Ishikawa (cell line): ENCODE measurements around the gene TYRP1.

Experiments used
- CEBPB ChIP-seq: IDR thresholded peaks from 2 replicates; pipeline ENCODE4 v1.6.1; 2012
- CREB1 ChIP-seq: IDR thresholded peaks from 2 replicates; pipeline ENCODE4 v1.6.1; 2012; ENCODE audit warnings: low read depth
- EGR1 ChIP-seq: IDR thresholded peaks from 2 replicates; pipeline ENCODE4 v1.6.1; 2012
- EP300 ChIP-seq: IDR thresholded peaks from 2 replicates; pipeline ENCODE4 v1.6.1; 2012; ENCODE audit warnings: borderline replicate concordance
- FOXM1 ChIP-seq: IDR thresholded peaks from 2 replicates; pipeline ENCODE4 v1.6.1; 2012; ENCODE audit warnings: low read depth, borderline replicate concordance
- MAX ChIP-seq: IDR thresholded peaks from 2 replicates; pipeline ENCODE4 v1.6.1; 2012
- NFIC ChIP-seq: IDR thresholded peaks from 2 replicates; pipeline ENCODE4 v1.6.1; 2012
- RAD21 ChIP-seq: IDR thresholded peaks from 2 replicates; pipeline ENCODE4 v1.6.1; 2012; ENCODE audit warnings: low read depth
- TAF1 ChIP-seq: IDR thresholded peaks from 2 replicates; pipeline ENCODE4 v1.6.1; 2012; ENCODE audit warnings: low read depth, mild to moderate bottlenecking
- TCF12 ChIP-seq: IDR thresholded peaks from 2 replicates; pipeline ENCODE4 v1.6.1; 2012; ENCODE audit warnings: low read depth
- TEAD4 ChIP-seq: IDR thresholded peaks from 2 replicates; pipeline ENCODE4 v1.6.1; 2012
- YY1 ChIP-seq: IDR thresholded peaks from 2 replicates; pipeline ENCODE4 v1.6.1; 2012; ENCODE audit warnings: low read depth
- ZBTB7A ChIP-seq: IDR thresholded peaks from 2 replicates; pipeline ENCODE4 v1.6.1; 2012; ENCODE audit warnings: low read depth
- TF ChIP-seq, protein P1 (sequence below): IDR thresholded peaks from 2 replicates; pipeline ENCODE4 v1.6.1; 2012; ENCODE audit warnings: low read depth, mild to moderate bottlenecking
- TF ChIP-seq, protein P2 (sequence below): IDR thresholded peaks from 2 replicates; pipeline ENCODE4 v1.6.1; 2012

TYRP1 gene

DNA sequence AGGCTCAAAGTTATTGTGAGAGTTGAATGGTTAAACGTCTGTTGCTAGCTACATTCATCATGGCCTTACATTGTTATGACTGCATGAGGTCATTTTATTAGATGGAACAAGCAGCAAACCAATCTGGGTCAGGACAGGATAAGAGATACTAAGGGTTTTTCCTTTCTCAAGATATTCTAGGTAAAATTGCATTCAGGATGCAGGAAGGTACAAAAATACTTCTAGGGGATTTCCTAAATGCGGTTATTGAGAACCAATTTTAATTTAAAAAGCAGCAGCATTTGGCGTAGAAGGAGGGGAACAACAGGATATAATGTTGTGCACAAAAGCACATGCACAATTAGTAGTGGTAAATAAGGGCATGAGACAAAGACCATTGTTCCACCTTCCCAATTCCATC lies 42.5 kb downstream of the TYRP1 start:
- TF ChIP-seq EGR1, result no peak
- no peak for TF ChIP-seq TAF1
- no peak for TF ChIP-seq EP300
- no peak for TF ChIP-seq TEAD4
- TF ChIP-seq YY1, result no peak

DNA sequence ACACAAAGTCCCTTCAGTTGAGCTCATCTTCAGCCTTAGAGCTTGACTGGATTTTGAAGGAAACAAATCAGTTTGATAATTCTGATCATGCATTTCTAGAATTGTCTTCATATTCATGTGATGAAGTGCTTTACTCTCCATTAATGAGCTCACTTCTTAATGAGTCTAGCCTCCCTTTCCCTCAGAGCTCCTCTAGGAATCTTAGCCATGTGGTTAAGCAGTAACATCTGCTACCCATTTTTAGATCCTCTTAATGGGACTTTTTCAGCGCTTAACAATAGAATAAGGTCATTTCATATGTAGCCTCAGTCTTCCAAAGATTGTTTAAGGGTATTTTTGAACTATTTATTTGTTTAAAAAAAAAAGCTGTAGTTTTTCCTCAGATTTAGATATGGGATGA lies 44.7 kb downstream of the TYRP1 start:
- TF ChIP-seq NFIC, result no peak
- TF ChIP-seq CREB1, result no peak
- no peak for TF ChIP-seq FOXM1
- no peak for TF ChIP-seq EP300
- TF ChIP-seq TCF12, result no peak

- TF ChIP-seq NFIC (no peak), TEAD4 (no peak), EP300 (no peak), FOXM1 (no peak), TCF12 (no peak), YY1 (no peak), CEBPB (no peak), TAF1 (no peak), RAD21 (no peak), MAX (no peak), CREB1 (no peak), EGR1 (no peak), ZBTB7A (no peak)
- TF ChIP-seq, protein P1, sequence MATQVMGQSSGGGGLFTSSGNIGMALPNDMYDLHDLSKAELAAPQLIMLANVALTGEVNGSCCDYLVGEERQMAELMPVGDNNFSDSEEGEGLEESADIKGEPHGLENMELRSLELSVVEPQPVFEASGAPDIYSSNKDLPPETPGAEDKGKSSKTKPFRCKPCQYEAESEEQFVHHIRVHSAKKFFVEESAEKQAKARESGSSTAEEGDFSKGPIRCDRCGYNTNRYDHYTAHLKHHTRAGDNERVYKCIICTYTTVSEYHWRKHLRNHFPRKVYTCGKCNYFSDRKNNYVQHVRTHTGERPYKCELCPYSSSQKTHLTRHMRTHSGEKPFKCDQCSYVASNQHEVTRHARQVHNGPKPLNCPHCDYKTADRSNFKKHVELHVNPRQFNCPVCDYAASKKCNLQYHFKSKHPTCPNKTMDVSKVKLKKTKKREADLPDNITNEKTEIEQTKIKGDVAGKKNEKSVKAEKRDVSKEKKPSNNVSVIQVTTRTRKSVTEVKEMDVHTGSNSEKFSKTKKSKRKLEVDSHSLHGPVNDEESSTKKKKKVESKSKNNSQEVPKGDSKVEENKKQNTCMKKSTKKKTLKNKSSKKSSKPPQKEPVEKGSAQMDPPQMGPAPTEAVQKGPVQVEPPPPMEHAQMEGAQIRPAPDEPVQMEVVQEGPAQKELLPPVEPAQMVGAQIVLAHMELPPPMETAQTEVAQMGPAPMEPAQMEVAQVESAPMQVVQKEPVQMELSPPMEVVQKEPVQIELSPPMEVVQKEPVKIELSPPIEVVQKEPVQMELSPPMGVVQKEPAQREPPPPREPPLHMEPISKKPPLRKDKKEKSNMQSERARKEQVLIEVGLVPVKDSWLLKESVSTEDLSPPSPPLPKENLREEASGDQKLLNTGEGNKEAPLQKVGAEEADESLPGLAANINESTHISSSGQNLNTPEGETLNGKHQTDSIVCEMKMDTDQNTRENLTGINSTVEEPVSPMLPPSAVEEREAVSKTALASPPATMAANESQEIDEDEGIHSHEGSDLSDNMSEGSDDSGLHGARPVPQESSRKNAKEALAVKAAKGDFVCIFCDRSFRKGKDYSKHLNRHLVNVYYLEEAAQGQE, result no peak
- TF ChIP-seq, protein P2, sequence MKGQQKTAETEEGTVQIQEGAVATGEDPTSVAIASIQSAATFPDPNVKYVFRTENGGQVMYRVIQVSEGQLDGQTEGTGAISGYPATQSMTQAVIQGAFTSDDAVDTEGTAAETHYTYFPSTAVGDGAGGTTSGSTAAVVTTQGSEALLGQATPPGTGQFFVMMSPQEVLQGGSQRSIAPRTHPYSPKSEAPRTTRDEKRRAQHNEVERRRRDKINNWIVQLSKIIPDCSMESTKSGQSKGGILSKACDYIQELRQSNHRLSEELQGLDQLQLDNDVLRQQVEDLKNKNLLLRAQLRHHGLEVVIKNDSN, result no peak
These were observed 45.9 kb downstream of the TYRP1 start for GRCh38 chr9:12739014-12739652.

DNA sequence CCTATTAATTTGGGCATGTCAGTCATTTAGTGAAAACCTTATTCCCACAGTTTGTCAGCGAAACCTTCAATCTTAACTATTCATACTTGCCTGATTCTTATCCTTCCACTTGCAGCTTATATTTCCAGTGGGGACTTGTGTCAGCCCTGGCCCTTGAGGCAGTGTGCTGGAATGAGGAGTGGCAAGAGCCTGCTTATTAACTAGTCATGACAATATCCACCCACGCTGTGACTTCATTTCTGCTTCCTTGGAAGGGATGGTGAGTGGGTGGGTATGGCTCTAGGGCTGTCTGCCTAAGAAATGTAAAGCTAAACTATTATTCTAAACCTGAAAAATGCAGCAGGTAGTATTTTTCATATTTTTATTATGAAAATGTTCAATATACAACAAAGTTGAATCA lies 47.7 kb downstream of the TYRP1 start:
- no peak for TF ChIP-seq FOXM1
- no peak for TF ChIP-seq CREB1
- TF ChIP-seq TAF1, result no peak
- TF ChIP-seq TCF12, result no peak
- TF ChIP-seq EP300, result no peak
- TF ChIP-seq, protein P2, result no peak
- no peak for TF ChIP-seq RAD21
- no peak for TF ChIP-seq NFIC

DNA sequence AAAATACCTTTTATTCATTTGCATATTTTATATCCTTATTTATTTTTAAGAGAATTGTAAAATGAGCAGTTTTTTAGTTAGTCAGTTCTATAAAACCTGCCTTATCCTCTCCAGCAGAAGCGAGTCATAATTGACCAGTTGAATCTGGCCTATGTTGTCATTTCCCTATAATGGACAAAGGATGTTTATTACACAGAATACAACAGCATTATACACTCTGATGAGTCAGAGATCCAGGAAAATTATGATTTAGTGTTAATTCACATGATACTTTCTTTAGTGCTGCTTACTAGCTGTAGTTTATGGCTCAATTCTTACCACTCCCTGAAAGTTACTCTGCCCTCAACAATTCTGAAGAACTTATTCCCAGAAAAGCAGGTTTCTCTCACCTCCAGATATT lies 54.8 kb downstream of the TYRP1 start:
- TF ChIP-seq EP300, result no peak
- TF ChIP-seq MAX, result no peak
- TF ChIP-seq, protein P1, result no peak
- TF ChIP-seq FOXM1, result no peak
- TF ChIP-seq CREB1, result no peak
- TF ChIP-seq CEBPB, result no peak
- TF ChIP-seq, protein P2, result no peak
- TF ChIP-seq YY1, result no peak

DNA sequence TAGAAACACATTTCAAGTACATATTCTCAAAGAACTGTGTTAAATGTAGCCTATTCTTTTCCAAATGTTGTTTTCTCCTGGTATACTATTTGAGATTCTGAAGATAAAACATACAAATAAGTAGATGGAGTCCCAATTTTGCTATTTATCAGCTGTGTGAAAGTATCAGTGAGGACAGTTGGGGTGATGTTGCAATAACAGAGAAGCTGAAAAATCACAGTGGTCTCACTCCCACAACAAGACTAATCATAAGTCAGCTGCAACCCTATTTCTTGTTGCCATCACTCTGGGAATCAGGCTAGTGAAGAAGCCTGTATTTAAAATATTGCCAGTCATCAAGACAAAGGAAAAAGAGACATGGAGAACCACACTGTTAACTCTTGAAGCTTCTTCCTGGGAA lies 55.8 kb downstream of the TYRP1 start:
- TF ChIP-seq TEAD4, result no peak
- TF ChIP-seq FOXM1, result no peak
- TF ChIP-seq ZBTB7A, result no peak
- no peak for TF ChIP-seq CEBPB
- TF ChIP-seq TCF12, result no peak
- TF ChIP-seq, protein P1, result no peak
- TF ChIP-seq NFIC, result no peak
- TF ChIP-seq CREB1, result no peak
- TF ChIP-seq EGR1, result no peak
- TF ChIP-seq EP300, result no peak
- TF ChIP-seq, protein P2, result no peak
- no peak for TF ChIP-seq TAF1
- no peak for TF ChIP-seq YY1
- no peak for TF ChIP-seq RAD21
- no peak for TF ChIP-seq MAX
